Measurements from ENCODE around the gene CALD1. TPM values are rescaled to one million over a fixed set of nuclear protein-coding genes. Genes with fewer than 3 reads are reported as not detected.

CALD1 gene
- total RNA-seq, 1 donor from 2014 or later: 95.4 TPM

DNA sequence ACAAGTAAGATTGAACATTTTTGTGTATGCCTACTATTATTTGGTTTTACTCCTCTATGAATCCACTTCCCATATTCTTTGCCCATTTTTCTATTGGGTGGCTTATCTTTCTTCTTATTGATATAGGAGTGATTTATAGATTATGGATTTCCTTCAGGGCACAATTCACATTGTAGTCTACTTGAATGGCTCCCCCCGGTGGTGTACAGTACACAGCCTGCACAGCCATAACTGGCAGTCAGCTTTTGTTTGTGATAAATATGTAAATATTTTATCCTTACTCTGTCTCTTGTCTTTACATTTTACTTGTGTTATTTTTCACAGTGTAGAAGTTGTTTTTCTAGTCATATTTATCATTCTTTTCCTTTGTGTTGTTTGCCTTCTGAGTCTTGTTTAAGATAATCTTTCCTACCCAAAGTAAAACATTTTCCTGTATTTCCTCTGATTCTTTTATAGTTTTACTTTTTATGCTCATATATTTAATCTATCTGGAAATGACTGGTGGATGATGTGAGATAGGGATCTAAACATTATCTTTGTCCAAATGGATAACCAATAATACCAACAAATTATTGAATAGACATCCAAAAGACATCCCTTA, 23.9 kb upstream of the CALD1 start:
- H3K27ac Mint-ChIP-seq: no peak overlapping the region
- no peaks in the 10 kb centered on the region for H3K27me3 Mint-ChIP-seq
- DNase-seq (ENCODE audit: low spot score, unreplicated experiment): no peak
- H3K4me3 Mint-ChIP-seq (ENCODE audit: low read depth): no peak overlapping the region
- H3K4me1 Mint-ChIP-seq (ENCODE audit: low read depth): peaks cover 14% of the 10 kb centered on the region
- no peaks in the 10 kb centered on the region for H3K36me3 Mint-ChIP-seq (ENCODE audit: insufficient read depth)
- H3K9me3 Mint-ChIP-seq (ENCODE audit: low read depth): no peaks in the 10 kb centered on the region
- TF ChIP-seq, protein P1, sequence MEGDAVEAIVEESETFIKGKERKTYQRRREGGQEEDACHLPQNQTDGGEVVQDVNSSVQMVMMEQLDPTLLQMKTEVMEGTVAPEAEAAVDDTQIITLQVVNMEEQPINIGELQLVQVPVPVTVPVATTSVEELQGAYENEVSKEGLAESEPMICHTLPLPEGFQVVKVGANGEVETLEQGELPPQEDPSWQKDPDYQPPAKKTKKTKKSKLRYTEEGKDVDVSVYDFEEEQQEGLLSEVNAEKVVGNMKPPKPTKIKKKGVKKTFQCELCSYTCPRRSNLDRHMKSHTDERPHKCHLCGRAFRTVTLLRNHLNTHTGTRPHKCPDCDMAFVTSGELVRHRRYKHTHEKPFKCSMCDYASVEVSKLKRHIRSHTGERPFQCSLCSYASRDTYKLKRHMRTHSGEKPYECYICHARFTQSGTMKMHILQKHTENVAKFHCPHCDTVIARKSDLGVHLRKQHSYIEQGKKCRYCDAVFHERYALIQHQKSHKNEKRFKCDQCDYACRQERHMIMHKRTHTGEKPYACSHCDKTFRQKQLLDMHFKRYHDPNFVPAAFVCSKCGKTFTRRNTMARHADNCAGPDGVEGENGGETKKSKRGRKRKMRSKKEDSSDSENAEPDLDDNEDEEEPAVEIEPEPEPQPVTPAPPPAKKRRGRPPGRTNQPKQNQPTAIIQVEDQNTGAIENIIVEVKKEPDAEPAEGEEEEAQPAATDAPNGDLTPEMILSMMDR (IDR thresholded peaks at IDR 0.05; ENCODE audit: unreplicated experiment): peak; percentile 56

- Mint-ChIP-seq H3K9me3 (ENCODE audit: low read depth) (no peaks in the 10 kb centered on the region), H3K4me1 (ENCODE audit: low read depth) (peaks cover 25% of the 10 kb centered on the region), H3K27me3 (no peaks in the 10 kb centered on the region), H3K27ac (no peak overlapping the region), H3K36me3 (ENCODE audit: insufficient read depth) (no peaks in the 10 kb centered on the region), H3K4me3 (ENCODE audit: low read depth) (no peak overlapping the region)
- no peak for DNase-seq (ENCODE audit: low spot score, unreplicated experiment)
- TF ChIP-seq, protein P1 (IDR thresholded peaks at IDR 0.05; ENCODE audit: unreplicated experiment): no peak
Observed at GRCh38 chr7:134757938-134758337, 21.5 kb upstream of the CALD1 start.

DNA sequence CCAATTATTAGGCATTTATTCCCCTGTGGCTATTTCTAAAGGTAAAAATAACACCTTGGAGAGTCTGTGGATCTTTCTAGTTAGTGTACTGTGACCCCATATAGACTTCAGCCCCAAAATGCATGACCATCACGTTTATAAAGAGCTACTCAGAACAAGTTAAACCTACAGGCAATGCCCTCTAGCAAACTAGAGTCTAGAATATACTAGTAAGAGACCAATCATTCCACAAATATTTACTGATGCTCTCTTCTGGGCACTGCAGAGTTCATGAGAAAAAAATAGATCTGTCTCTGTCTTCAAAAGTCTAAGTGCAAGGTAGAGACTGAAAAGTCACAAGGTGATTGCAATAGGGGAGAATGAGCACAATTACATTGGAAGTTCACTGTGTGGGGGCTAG, 20.5 kb upstream of the CALD1 start:
- no peak overlapping the region for H3K4me3 Mint-ChIP-seq (ENCODE audit: low read depth)
- no peaks in the 10 kb centered on the region for H3K9me3 Mint-ChIP-seq (ENCODE audit: low read depth)
- TF ChIP-seq, protein P1 (IDR thresholded peaks at IDR 0.05; ENCODE audit: unreplicated experiment): no peak
- no peak overlapping the region for H3K27ac Mint-ChIP-seq
- H3K27me3 Mint-ChIP-seq: no peaks in the 10 kb centered on the region
- peaks cover 25% of the 10 kb centered on the region for H3K4me1 Mint-ChIP-seq (ENCODE audit: low read depth)
- no peaks in the 10 kb centered on the region for H3K36me3 Mint-ChIP-seq (ENCODE audit: insufficient read depth)
- DNase-seq (ENCODE audit: low spot score, unreplicated experiment): no peak

DNA sequence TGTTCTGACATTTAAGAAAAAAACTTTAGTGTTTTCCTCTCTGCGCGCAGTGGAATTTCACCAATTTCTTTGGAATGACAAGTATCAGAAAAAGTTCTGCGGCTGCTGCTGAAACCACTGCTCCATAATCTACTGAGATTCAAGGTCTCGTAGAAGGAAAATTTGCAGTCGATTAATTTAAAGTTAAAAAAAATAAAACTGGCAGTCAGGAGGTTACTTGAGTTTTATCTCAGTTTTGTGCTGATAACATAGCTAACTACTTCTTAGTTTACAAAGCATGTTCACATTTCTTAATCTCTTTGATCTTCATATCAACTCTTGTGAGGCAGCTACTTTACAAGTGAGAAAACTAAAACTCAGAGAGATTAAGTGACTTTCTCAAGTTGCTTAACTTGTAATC, 18.2 kb upstream of the CALD1 start:
- Mint-ChIP-seq H3K27me3 (no peaks in the 10 kb centered on the region), H3K9me3 (ENCODE audit: low read depth) (no peaks in the 10 kb centered on the region), H3K27ac (no peak overlapping the region), H3K4me1 (ENCODE audit: low read depth) (peaks cover 23% of the 10 kb centered on the region), H3K36me3 (ENCODE audit: insufficient read depth) (no peaks in the 10 kb centered on the region), H3K4me3 (ENCODE audit: low read depth) (no peak overlapping the region)
- DNase-seq (ENCODE audit: low spot score, unreplicated experiment): no peak
- TF ChIP-seq, protein P1 (IDR thresholded peaks at IDR 0.05; ENCODE audit: unreplicated experiment): no peak

GRCh38 chr7:134763960-134764359, 15.5 kb upstream of the CALD1 start:
- Mint-ChIP-seq H3K27ac (peak overlapping the region; percentile 73), H3K9me3 (ENCODE audit: low read depth) (no peaks in the 10 kb centered on the region), H3K27me3 (no peaks in the 10 kb centered on the region), H3K4me1 (ENCODE audit: low read depth) (peaks cover 27% of the 10 kb centered on the region), H3K4me3 (ENCODE audit: low read depth) (no peak overlapping the region), H3K36me3 (ENCODE audit: insufficient read depth) (no peaks in the 10 kb centered on the region)
- TF ChIP-seq, protein P1 (IDR thresholded peaks at IDR 0.05; ENCODE audit: unreplicated experiment): no peak
- no peak for DNase-seq (ENCODE audit: low spot score, unreplicated experiment)

Measured in progenitor cell of endocrine pancreas (in vitro differentiated cells).